Loucy (cell line): ENCODE measurements around the gene IGF2.

Source experiments
- CTCF ChIP-seq: fragments of 200-600 bp; sonication (generic); conservative IDR thresholded peaks from 2 replicates; pipeline ENCODE4 v1.5.1; 2014; ENCODE audit warnings: mild to moderate bottlenecking, antibody characterized with exemption, low read length
- EZH2phosphoT487 ChIP-seq: fragments of 200-600 bp; IDR thresholded peaks from 2 replicates; pipeline ENCODE4 v1.6.1; 2018; ENCODE audit warnings: antibody characterized with exemption, mild to moderate bottlenecking, moderate library complexity, borderline replicate concordance

- TF ChIP-seq CTCF (no peak), EZH2phosphoT487 (no peak)
Measured at GRCh38 chr11:2165571-2165970, 26.4 kb upstream of the IGF2 start.
